ENCODE results near the gene DRC3.
"Not testable (repeated sequence)": the region's sequence is repeated elsewhere in the genome, so short reads cannot be mapped to it uniquely, and the experiment has no call there.

The DRC3 gene

GRCh38 chr17:17935321-17936271 is 37.1 kb upstream of the DRC3 start:
- Mint-ChIP-seq H3K27ac (no peak overlapping the region), H3K9me3 (no peaks in the 10 kb centered on the region), H3K36me3 (no peaks in the 10 kb centered on the region), H3K4me3 (no peak overlapping the region), H3K4me1 (peaks cover 11% of the 10 kb centered on the region), H3K27me3 (no peaks in the 10 kb centered on the region)
- no peak for ATAC-seq

DNA sequence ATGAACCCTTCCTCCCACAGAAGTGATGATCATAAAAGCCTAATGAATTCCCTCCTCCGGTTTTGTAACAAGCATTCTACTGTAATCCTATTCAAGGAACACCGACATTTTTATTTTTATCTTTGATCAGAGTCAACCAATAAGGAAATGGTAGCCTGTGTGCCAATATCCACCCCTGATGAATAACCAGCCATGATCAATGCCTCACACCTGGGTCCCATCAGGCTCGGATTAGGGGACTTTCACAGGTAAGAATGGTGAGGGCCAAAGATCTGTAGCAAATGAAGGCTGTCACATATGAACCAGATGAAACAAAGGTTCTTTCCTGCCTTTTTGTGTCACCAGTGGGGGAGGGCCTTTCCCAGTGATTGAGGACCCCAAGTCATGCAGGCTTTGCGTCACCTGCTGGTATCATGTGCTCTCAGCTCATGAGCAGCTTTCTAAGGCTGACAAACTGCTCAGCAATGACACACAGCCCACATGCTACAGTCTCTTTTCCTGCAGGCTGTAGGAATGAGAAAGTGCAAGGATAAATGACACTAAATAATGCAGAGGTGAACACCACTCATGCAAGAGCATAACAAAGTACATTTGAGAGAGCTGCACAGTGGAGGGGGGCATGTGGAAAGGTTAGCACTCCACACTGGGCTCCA is 35.3 kb upstream of the DRC3 start:
- Mint-ChIP-seq H3K9me3 (no peaks in the 10 kb centered on the region), H3K27me3 (no peaks in the 10 kb centered on the region), H3K36me3 (no peaks in the 10 kb centered on the region), H3K4me3 (no peak overlapping the region), H3K27ac (no peak overlapping the region), H3K4me1 (peaks cover 11% of the 10 kb centered on the region)
- ATAC-seq = no peak

DNA sequence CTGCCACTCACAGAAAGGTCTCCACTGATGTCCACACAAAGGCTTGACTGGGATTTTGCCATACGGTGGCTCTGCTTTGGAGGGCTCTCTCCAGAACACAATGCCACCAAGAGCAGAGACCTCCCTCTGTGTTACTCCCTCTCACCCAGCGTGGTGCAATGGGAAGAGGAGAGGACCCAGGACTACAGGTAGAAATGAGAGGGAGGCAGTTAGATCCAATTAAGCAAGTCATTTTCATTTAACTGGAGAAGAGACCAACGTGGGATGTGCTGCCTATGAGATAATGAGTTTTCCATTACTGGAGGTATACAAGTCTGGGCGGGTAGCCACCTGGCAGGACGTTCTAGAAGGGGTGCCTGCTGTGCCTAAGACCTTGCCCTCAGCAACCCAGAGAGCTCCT is 34.7 kb upstream of the DRC3 start:
- Mint-ChIP-seq H3K27me3 (no peaks in the 10 kb centered on the region), H3K4me1 (peaks cover 12% of the 10 kb centered on the region), H3K36me3 (no peaks in the 10 kb centered on the region)

GRCh38 chr17:17938388-17939107 is 34.1 kb upstream of the DRC3 start:
- H3K4me1 Mint-ChIP-seq = peaks cover 17% of the 10 kb centered on the region
- H3K36me3 Mint-ChIP-seq = no peaks in the 10 kb centered on the region

More for the DNA sequence above, 34.7 kb upstream of the DRC3 start:
- H3K9me3 Mint-ChIP-seq = no peaks in the 10 kb centered on the region
- no peak overlapping the region for H3K27ac Mint-ChIP-seq
- ATAC-seq = no peak
- H3K4me3 Mint-ChIP-seq = no peak overlapping the region

GRCh38 chr17:17939941-17940340 is 32.7 kb upstream of the DRC3 start:
- H3K36me3 Mint-ChIP-seq, H3K9me3 Mint-ChIP-seq, H3K27ac Mint-ChIP-seq, H3K4me3 Mint-ChIP-seq, H3K27me3 Mint-ChIP-seq, ATAC-seq: not testable (repeated sequence)
- peaks cover 23% of the 10 kb centered on the region for H3K4me1 Mint-ChIP-seq

More at GRCh38 chr17:17938388-17939107, 34.1 kb upstream of the DRC3 start:
- no peak overlapping the region for H3K27ac Mint-ChIP-seq
- no peak overlapping the region for H3K4me3 Mint-ChIP-seq
- ATAC-seq = no peak
- H3K27me3 Mint-ChIP-seq = no peaks in the 10 kb centered on the region
- no peaks in the 10 kb centered on the region for H3K9me3 Mint-ChIP-seq

DNA sequence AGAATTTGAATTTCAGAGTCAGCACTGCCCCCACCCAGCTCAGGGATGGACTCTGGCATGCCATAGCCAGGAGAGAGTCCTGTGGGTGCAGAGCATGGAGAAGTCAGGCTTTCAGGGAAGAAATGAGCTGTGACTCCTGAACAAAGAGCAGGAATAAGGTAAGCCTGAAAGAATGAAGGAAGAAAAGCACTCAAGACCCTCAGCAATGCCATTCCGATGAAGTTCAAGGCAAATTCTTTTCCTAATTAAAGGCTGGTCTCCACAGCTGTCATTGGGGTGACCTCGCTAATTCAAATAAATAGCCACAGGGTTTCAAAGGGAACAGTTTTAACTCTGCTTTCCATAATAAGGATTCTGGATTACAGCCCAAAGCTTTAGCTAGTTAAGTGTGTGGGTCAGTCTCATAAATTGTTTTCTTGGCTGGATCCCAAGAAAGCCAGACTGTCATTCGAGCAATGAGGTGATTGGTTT is 32.2 kb upstream of the DRC3 start:
- peaks cover 23% of the 10 kb centered on the region for H3K4me1 Mint-ChIP-seq
- ATAC-seq = no peak
- H3K4me3 Mint-ChIP-seq = no peak overlapping the region
- H3K27ac Mint-ChIP-seq = no peak overlapping the region
- H3K36me3 Mint-ChIP-seq = no peaks in the 10 kb centered on the region
- H3K27me3 Mint-ChIP-seq = no peaks in the 10 kb centered on the region
- H3K9me3 Mint-ChIP-seq = no peaks in the 10 kb centered on the region

DNA sequence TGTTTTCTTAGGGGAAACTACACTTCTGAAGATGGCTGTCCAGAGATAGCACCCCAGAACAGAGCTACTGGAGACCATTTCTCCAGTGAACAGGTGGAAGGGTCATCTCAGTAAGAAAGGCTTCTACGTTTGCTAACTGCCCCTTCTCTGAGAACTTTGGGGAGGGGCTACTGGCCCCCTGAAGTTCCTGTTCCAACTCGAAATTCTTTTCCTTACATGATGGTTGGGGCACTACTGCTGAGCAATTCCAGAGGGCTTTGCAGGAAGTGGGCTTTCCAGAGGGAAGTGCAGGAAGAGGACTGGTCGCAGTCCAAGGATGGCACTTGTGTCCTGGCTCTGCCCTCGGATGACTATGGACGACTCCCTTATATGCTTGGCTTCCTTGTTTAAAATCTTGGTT is 31.6 kb upstream of the DRC3 start:
- Mint-ChIP-seq H3K36me3 (no peaks in the 10 kb centered on the region), H3K27ac (no peak overlapping the region), H3K27me3 (no peaks in the 10 kb centered on the region), H3K4me3 (no peak overlapping the region), H3K9me3 (no peaks in the 10 kb centered on the region), H3K4me1 (peaks cover 19% of the 10 kb centered on the region)
- no peak for ATAC-seq

GRCh38 chr17:17942846-17943245 is 29.8 kb upstream of the DRC3 start:
- Mint-ChIP-seq H3K4me3 (no peak overlapping the region), H3K27me3 (no peaks in the 10 kb centered on the region), H3K4me1 (peaks cover 12% of the 10 kb centered on the region), H3K27ac (no peak overlapping the region), H3K36me3 (no peaks in the 10 kb centered on the region), H3K9me3 (no peaks in the 10 kb centered on the region)
- ATAC-seq = no peak

- Mint-ChIP-seq H3K36me3 (no peaks in the 10 kb centered on the region), H3K27me3 (no peaks in the 10 kb centered on the region), H3K4me3 (no peak overlapping the region), H3K4me1 (peaks cover 12% of the 10 kb centered on the region), H3K9me3 (no peaks in the 10 kb centered on the region), H3K27ac (peak overlapping the region; percentile 1)
- no peak for ATAC-seq
These were observed 29.2 kb upstream of the DRC3 start for GRCh38 chr17:17943281-17943984.

- Mint-ChIP-seq H3K36me3 (no peaks in the 10 kb centered on the region), H3K4me3 (no peak overlapping the region), H3K9me3 (no peaks in the 10 kb centered on the region), H3K27ac (no peak overlapping the region), H3K4me1 (peaks cover 12% of the 10 kb centered on the region), H3K27me3 (no peaks in the 10 kb centered on the region)
- ATAC-seq = no peak
These were observed 28.4 kb upstream of the DRC3 start for GRCh38 chr17:17944242-17944641.

GRCh38 chr17:17944743-17945142 is 27.9 kb upstream of the DRC3 start:
- peaks cover 12% of the 10 kb centered on the region for H3K4me1 Mint-ChIP-seq
- H3K27me3 Mint-ChIP-seq = no peaks in the 10 kb centered on the region
- no peaks in the 10 kb centered on the region for H3K36me3 Mint-ChIP-seq
- no peak overlapping the region for H3K27ac Mint-ChIP-seq
- no peaks in the 10 kb centered on the region for H3K9me3 Mint-ChIP-seq
- no peak for ATAC-seq
- H3K4me3 Mint-ChIP-seq = no peak overlapping the region

GRCh38 chr17:17946093-17946492 is 26.6 kb upstream of the DRC3 start:
- no peak overlapping the region for H3K4me3 Mint-ChIP-seq
- H3K27ac Mint-ChIP-seq = no peak overlapping the region
- no peaks in the 10 kb centered on the region for H3K9me3 Mint-ChIP-seq
- peaks cover 12% of the 10 kb centered on the region for H3K4me1 Mint-ChIP-seq
- no peaks in the 10 kb centered on the region for H3K36me3 Mint-ChIP-seq
- H3K27me3 Mint-ChIP-seq = no peaks in the 10 kb centered on the region
- no peak for ATAC-seq

DNA sequence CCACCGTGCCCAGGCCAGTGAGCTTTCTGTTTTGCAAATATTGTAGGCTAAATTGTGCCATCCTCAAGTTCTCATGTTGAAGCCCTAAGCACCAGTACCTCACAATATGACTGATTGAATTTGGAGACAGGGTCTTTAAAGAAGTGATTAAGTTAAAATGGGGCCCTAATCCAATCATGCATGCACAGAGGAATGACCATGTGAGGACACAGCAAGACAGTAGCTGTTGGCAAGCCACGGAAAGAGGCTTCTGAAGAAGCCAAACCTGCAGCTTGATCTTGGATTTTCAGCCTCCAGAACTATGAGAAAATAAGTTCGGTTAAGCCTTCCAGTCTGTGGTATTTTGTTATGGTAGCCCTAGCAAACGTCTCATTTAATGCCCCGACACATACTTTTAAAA is 25.4 kb upstream of the DRC3 start:
- no peak overlapping the region for H3K27ac Mint-ChIP-seq
- H3K9me3 Mint-ChIP-seq = no peaks in the 10 kb centered on the region
- peaks cover 12% of the 10 kb centered on the region for H3K4me1 Mint-ChIP-seq
- H3K4me3 Mint-ChIP-seq = no peak overlapping the region
- ATAC-seq = no peak
- H3K27me3 Mint-ChIP-seq = no peaks in the 10 kb centered on the region
- H3K36me3 Mint-ChIP-seq = no peaks in the 10 kb centered on the region

- Mint-ChIP-seq H3K4me3 (no peak overlapping the region), H3K27me3 (no peaks in the 10 kb centered on the region), H3K9me3 (no peaks in the 10 kb centered on the region), H3K4me1 (peaks cover 11% of the 10 kb centered on the region), H3K27ac (no peak overlapping the region), H3K36me3 (no peaks in the 10 kb centered on the region)
- ATAC-seq = no peak
These were observed 24.7 kb upstream of the DRC3 start for GRCh38 chr17:17947966-17948365.

DNA sequence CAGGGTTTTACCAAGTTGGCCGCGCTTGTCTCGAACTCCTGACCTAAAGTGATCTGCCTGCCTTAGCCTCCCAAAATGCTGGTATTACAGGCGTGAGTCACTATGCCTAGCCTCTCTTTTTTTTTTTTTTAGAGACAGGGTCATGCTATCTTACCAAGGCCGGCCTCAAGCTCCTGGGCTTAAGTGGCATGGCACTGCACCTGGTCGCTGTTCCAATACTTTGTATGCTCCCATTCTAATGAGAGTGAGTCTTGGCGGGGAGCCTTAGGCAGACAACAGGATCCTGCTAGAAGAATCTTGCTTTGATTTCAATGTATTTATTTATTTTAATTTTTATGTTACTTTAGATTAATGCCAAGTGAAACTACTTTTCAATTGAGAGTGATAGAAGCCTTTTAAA is 22.3 kb upstream of the DRC3 start:
- H3K27ac Mint-ChIP-seq = no peak overlapping the region
- H3K4me3 Mint-ChIP-seq = no peak overlapping the region
- no peaks in the 10 kb centered on the region for H3K27me3 Mint-ChIP-seq
- H3K4me1 Mint-ChIP-seq = no peaks in the 10 kb centered on the region
- peaks cover 8% of the 10 kb centered on the region for H3K36me3 Mint-ChIP-seq
- no peaks in the 10 kb centered on the region for H3K9me3 Mint-ChIP-seq
- no peak for ATAC-seq

All from stimulated activated memory B cell treated with anti-CD40 and anti-IgM and Interleukin-4, amounts not matched to agents 10 μg/mL and 1 μg/mL and 100 μg/mL, for 72 hours (primary cell).